Measurements from ENCODE around the gene PRIMA1.

Gene PRIMA1

DNA sequence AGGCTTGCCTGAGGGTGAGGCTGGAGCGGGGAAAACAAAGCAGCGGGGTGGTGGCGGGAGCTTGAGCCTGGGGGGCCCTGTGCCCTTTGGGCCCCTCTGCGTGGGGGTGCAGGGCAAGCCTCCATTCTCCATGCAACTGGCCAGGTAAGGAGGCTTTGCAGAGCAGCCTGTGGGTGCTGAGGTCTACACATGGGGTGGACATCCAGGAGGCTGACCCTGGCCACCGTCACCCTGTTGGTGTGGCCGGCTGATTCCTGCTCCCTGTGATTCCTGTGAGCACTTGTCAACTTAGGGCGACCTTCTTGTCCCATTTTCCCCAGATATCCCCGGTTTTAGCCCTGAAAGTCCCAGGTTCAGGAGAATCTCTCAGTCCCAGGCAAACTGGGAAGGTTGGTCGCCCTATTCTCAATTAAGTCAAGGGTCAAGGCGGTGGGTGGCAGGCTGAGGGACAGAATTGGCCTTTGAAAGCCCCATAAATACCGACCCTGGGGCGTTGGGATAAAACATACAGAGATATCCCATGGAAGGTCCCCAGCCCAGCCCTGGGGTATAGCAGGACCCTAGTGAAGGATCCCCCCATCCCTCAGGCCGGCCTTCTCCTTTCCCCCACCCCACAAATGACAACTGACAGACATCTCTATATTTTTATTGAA, 70.5 kb downstream of the PRIMA1 start:
- no peak for DNase-seq
- in situ Hi-C loops (cut with MboI; ENCODE audit: low pct_unique_long_range_greater_than_20kb, low sequenced_read_pairs) = no loop called here

DNA sequence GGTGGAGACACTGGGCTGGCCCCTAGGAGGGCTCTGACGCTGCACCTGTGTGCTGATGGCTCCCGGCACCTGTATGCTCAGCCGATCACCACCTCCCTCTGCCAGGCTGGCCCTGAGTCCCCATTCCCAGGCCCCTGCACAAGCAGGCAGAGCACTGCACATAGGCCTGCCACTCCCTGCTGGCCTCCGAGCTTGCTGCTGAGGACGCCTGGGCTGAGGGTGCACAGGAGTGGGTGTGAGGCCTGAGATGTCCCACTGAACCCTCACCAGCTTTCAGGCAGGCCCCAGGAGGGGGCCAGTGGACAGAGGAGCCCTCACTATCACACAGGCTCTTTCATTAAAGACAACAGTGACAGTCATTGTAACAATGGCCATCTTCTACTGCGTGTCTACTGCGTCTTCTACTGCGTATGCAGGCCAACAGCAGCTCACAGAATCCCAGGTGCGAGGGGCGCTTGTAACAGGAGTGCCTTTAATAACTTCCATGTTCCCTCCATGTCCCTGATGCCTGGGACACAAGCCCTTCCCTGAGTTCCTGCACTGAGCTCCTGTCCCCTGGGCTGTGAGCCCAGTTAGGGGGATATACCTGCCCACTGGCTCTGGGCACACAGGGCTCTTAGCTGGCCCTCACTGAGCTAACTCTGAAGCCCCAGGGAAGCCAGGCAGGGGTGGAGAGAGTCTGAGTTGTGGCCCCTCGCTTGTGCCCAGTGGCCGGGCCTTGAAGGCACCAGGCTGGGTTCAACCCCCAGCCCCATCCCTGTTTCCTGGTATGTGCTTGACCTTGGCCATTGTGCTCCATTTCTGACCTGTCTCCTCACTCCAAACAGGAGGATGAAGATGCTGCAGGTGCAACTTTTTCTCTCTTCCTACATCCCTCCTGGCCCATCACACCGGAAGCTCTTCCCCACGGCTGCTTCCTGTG, 71.3 kb downstream of the PRIMA1 start:
- in situ Hi-C loops (cut with MboI; ENCODE audit: low pct_unique_long_range_greater_than_20kb, low sequenced_read_pairs) = no loop called here
- DNase-seq = no peak

DNA sequence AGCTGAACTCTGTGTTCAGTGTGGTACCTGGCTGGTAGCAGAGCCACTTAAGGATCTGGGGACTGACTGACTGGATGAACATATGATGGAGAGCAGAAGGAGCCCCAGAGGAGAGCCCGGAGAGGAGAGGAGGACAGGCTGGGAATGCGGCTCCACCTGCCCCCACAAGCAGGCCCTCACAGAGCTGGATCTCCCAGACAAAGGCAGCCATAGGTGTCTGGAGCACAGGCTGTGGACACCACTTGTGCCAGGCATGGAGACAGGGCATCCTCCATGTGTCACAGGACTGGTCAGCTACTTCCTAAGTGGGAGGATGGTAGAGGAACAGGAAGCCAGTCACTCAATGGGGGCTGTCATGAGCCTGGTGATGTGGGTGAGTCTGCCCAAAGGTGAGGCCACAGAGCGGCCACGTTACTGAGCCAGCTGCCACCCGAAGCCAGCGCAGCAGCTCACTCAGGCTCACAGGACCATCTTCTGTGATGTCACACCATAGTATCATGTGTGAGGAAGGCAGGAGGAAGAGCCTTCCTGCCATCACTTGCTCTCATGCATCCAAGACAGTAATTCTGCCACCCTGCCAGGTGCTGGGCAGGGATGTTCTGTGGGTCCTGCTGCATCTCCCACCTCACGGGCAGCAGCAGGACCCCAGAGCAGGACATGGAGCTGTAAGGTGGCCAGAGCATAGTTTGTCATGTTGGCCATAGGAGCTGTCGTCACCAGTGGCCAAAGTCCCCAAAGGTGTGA, 72.1 kb downstream of the PRIMA1 start:
- DNase-seq = no peak
- in situ Hi-C loops (cut with MboI; ENCODE audit: low pct_unique_long_range_greater_than_20kb, low sequenced_read_pairs) = no loop called here

DNA sequence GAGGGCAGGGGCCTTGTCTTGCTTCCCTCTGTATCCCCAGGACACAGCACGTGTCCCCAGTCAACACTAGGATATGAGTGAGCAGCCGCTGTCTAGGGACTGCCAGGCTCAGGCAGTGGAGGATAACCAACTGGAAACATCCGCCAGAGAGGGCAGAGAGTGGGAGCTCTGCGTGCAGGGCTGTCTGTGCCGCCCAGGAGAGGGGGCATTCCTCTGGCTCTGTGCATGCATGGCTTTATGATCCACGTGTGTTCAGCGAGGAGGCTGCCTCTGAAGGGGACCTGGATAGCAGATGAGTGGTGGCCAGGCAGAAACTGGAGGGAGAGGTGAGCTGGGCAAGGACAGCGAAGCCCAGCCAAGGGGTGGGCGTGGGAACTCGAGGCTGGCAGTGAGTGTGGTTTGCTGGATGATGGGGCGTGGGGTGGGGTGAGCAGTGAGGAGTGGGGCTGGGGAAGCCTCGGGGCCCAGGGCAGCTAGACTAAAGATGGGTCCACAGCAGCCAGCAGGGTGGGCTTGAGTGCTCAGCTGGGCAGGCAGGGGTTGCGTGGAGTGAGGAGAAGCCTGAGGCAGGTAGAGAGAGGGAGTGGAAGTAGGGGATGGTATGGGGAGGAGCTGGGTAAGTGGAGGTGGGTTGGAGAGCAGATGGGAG, 72.9 kb downstream of the PRIMA1 start:
- no peak for DNase-seq

GRCh38 chr14:93714605-93715004, 73.7 kb downstream of the PRIMA1 start:
- in situ Hi-C loops (cut with MboI; ENCODE audit: low pct_unique_long_range_greater_than_20kb, low sequenced_read_pairs) = no loop called here

More for the DNA sequence above, 72.9 kb downstream of the PRIMA1 start:
- in situ Hi-C loops (cut with MboI; ENCODE audit: low pct_unique_long_range_greater_than_20kb, low sequenced_read_pairs) = no loop called here

GRCh38 chr14:93713726-93714405, 74.4 kb downstream of the PRIMA1 start:
- in situ Hi-C loops (cut with MboI; ENCODE audit: low pct_unique_long_range_greater_than_20kb, low sequenced_read_pairs) = no loop called here

More at GRCh38 chr14:93714605-93715004, 73.7 kb downstream of the PRIMA1 start:
- no peak for DNase-seq

DNA sequence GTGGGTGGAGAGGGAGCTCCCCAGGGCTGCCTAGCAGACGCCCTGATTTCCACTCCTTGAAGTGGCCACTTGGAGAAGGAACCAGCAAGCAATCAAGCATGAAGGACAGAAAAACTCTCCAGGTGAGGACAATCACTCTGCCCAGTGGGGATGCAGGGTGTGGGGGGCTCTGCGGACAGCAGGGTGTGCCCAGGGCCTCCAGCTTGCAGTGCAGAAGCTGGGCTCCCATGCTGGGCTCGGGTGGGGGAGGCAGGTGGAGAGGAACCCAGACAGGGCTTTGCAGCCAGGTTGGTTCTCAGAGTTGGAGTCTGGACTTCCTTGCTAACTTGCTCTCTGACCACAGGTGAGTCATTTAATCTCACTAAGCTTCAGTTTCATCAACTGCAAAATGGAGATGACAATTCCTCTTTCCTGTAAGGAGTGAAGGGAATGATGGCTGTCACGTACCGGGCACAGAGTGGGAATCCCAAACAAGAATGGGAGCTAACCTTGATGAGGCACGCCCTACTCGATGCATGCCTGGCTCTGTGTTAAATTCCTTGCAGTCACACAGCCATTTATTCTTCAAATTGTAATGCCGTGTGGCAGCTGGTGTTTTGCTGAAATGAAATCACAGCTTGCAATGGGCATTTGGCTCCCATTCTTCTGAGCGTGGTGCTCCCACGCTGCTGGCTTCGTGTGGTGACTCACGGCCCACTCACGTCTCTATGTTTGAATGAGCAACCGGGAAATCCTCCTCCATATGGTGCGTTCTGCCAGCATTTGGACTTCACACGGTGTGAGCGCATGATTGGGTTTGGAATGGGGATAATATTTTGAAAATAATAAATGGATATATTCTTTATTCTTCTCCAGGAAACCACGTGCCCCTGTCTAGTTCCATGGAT, 75.2 kb downstream of the PRIMA1 start:
- DNase-seq = no peak
- in situ Hi-C loops (cut with MboI; ENCODE audit: low pct_unique_long_range_greater_than_20kb, low sequenced_read_pairs) = no loop called here

More at GRCh38 chr14:93713726-93714405, 74.4 kb downstream of the PRIMA1 start:
- no peak for DNase-seq

DNA sequence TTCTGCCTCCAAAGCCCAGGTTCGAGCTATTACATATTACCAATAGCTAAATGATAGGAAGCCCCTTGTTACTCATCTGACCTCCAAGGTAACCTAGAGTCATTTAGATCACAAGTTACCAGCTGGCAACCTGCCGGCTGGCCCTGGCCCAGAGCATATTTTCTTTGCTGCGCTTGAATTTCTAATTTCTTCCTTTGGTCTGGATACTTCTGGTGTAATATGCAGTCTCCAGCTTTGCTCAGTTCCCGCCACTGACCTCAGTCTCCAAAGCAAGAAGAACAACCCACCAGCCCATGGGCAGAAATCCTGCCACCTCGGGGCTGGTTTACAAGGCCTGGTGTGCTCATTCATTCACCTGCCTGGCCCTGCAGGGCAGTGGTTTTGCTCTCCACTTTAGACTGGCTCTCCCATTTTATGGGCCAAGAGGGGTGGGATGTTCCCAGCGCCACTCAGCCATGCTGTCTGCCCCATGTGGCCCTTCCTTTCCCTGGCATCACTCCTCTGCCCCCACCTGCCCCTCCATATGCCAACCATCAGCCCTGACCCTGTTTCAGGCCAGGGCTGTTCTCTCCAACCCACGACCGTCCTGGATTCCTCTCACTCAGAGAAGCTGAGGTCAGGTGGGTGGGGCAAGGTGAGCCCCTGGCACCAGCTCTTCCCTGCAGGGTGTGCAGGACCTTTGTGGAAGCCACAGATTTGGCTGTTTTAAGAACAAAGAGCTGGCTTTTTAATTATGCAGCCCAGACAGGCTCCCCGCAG, 76.0 kb downstream of the PRIMA1 start:
- in situ Hi-C loops (cut with MboI; ENCODE audit: low pct_unique_long_range_greater_than_20kb, low sequenced_read_pairs) = no loop called here

GRCh38 chr14:93709249-93709648, 79.0 kb downstream of the PRIMA1 start:
- in situ Hi-C loops (cut with MboI; ENCODE audit: low pct_unique_long_range_greater_than_20kb, low sequenced_read_pairs) = no loop called here
- DNase-seq = no peak

More for the DNA sequence above, 76.0 kb downstream of the PRIMA1 start:
- DNase-seq = no peak

GRCh38 chr14:93708800-93709199, 79.5 kb downstream of the PRIMA1 start:
- DNase-seq = no peak
- in situ Hi-C loops (cut with MboI; ENCODE audit: low pct_unique_long_range_greater_than_20kb, low sequenced_read_pairs) = no loop called here

DNA sequence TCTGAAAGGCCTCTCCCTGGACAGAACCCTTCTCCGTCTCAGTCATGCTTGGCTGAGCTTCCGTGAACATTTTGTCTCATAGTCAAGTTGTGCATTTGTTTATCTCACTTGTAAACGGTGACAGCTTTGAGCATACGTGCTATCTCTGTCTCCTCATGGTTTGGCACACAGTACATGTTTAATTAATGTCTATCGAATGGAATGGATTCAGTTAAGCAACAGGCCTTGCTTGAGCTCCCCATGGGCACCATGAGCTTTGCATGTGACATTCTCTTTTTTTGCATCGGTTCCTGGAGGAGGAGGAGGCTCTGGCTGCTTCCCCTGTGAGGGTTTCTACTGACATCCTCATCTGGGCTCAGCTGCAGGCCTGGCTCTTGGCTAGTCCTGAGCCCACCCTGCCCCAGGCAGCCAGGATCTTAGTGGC, 80.0 kb downstream of the PRIMA1 start:
- in situ Hi-C loops (cut with MboI; ENCODE audit: low pct_unique_long_range_greater_than_20kb, low sequenced_read_pairs) = no loop called here
- no peak for DNase-seq

GRCh38 chr14:93707475-93707874, 80.8 kb downstream of the PRIMA1 start:
- no peak for DNase-seq
- in situ Hi-C loops (cut with MboI; ENCODE audit: low pct_unique_long_range_greater_than_20kb, low sequenced_read_pairs) = no loop called here

DNA sequence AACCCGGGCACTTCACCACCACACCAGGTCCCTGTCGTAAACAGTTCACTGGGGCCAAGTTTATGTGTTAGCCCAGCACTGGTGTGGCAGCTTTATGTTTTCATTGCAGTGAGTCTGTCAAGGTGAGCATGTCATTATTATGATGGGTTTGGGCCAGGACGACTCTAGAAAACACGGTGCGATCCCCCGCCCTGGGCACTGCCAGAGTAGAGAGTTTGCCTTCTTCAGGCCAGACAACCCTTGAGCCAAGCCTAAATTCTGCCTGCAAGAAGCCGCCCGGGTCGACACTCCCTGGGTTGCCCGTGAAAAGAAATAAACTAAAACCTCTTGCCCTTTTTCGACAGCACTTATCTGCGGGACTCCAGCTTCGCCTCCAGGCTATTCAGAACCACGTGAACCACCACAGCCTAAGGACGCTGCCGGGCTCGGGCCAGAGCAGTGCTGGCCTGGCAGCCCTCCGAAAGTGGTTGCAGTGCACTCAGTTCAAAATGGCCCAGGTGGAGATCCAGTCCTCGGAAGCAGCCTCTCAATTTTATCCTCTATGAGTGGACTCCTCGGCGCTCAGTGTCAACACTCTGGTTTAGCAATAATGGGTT, 81.8 kb downstream of the PRIMA1 start:
- DNase-seq = no peak
- in situ Hi-C loops (cut with MboI; ENCODE audit: low pct_unique_long_range_greater_than_20kb, low sequenced_read_pairs) = no loop called here

- in situ Hi-C loops (cut with MboI; ENCODE audit: low pct_unique_long_range_greater_than_20kb, low sequenced_read_pairs) = no loop called here
These were observed 82.7 kb downstream of the PRIMA1 start for GRCh38 chr14:93705513-93706156.

DNA sequence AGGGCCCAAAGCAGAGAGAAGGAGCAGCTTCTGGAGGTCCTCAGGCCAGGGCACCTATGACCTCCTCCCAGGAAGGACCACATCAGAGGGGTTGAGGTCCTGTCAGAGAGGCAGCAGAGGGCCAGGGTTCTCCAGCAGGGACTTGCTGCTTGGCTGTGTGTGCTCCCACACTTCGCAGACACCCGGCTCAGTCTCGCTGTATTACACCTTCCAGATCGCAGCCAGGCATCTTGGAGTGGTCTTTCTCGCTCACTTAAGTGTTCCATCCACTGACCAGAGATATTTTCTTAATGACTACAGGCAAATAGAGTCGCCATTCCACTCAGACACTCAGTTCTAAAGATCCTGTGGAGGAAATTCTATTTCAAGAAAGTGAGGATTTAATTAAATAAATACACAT, 84.3 kb downstream of the PRIMA1 start:
- in situ Hi-C loops (cut with MboI; ENCODE audit: low pct_unique_long_range_greater_than_20kb, low sequenced_read_pairs) = no loop called here
- no peak for DNase-seq

More at GRCh38 chr14:93705513-93706156, 82.7 kb downstream of the PRIMA1 start:
- DNase-seq = no peak

- in situ Hi-C loops (cut with MboI; ENCODE audit: low pct_unique_long_range_greater_than_20kb, low sequenced_read_pairs) = no loop called here
- no peak for DNase-seq
These were observed 85.3 kb downstream of the PRIMA1 start for GRCh38 chr14:93702946-93703345.
